HEK293 (cell line): ENCODE results near the gene AGTR1.

Experiments used
- CTCF ChIA-PET: fragments of 350-600 bp; formaldehyde crosslinking; extraction: SDS; loops from one replicate; lab custom pipeline; 2021; ENCODE audit warnings: antibody characterized with exemption; lab: Yijun Ruan, JAX
- POLR2A ChIA-PET: fragments of 300-600 bp; formaldehyde crosslinking; extraction: SDS; loops from one replicate; lab custom pipeline; 2020; ENCODE audit warnings: antibody characterized with exemption, inconsistent platforms; lab: Yijun Ruan, JAX
- H3K27ac ChIP-seq: fragments of 200-500 bp; sonication (Bioruptor generic); 2 replicates; pipeline ENCODE4 v1.5.1; 2014; ENCODE audit warnings: low read depth, low read length, control low read depth, inconsistent platforms; ENCODE audit errors: extremely low read depth
- H3K36me3 ChIP-seq, 2 experiments: fragments of 200-500 bp in 1 of 2; sonication (Bioruptor generic) in 1 of 2; 1 replicate in 1 of 2; 2 replicates in 1 of 2; pipeline ENCODE4 v1.5.1; 2014 to 2017; ENCODE audit warnings: inconsistent platforms in 2 of 2, low read length in 2 of 2; ENCODE audit not compliant: control insufficient read depth in 2 of 2, insufficient read depth in 1 of 2
- H3K4me1 ChIP-seq: fragments of 200-500 bp; sonication (Bioruptor generic); 2 replicates; pipeline ENCODE4 v1.5.1; 2014; ENCODE audit warnings: mild to moderate bottlenecking, low read length, inconsistent platforms; ENCODE audit not compliant: control insufficient read depth, insufficient read depth
- H3K4me3 ChIP-seq: 2 replicates; pipeline ENCODE4 v1.5.1; 2011; ENCODE audit warnings: low read depth, mild to moderate bottlenecking, control low read depth, low read length, moderate library complexity
- H3K9me3 ChIP-seq: fragments of 200-500 bp; sonication (Bioruptor generic); 2 replicates; pipeline ENCODE4 v1.5.1; 2014; ENCODE audit warnings: low read depth, low read length, inconsistent platforms; ENCODE audit not compliant: control insufficient read depth, insufficient read depth
- BCL6B ChIP-seq: fragments of 450-650 bp; formaldehyde crosslinking; IDR thresholded peaks from 2 replicates; pipeline ENCODE4 v1.5.1; 2017; ENCODE audit warnings: missing biosample characterization, missing genetic modification characterization
- KLF1 ChIP-seq: fragments of 450-650 bp; formaldehyde crosslinking; IDR thresholded peaks from 2 replicates; pipeline ENCODE4 v1.5.1; 2016; ENCODE audit warnings: missing biosample characterization, missing genetic modification characterization
- KLF16 ChIP-seq: fragments of 450-650 bp; formaldehyde crosslinking; IDR thresholded peaks from 2 replicates; pipeline ENCODE4 v1.5.1; 2017; ENCODE audit warnings: missing biosample characterization, missing genetic modification characterization
- OVOL3 ChIP-seq: fragments of 450-650 bp; formaldehyde crosslinking; IDR thresholded peaks from 2 replicates; pipeline ENCODE4 v1.5.1; 2016; ENCODE audit warnings: missing biosample characterization, missing genetic modification characterization
- SCRT2 ChIP-seq: fragments of 450-650 bp; formaldehyde crosslinking; IDR thresholded peaks from 2 replicates; pipeline ENCODE4 v1.5.1; 2016; ENCODE audit warnings: missing biosample characterization, missing genetic modification characterization
- ZBTB10 ChIP-seq: fragments of 450-650 bp; formaldehyde crosslinking; IDR thresholded peaks from 2 replicates; pipeline ENCODE4 v1.5.1; 2016; ENCODE audit warnings: missing biosample characterization, missing genetic modification characterization
- ZBTB11 ChIP-seq: fragments of 450-650 bp; formaldehyde crosslinking; conservative IDR thresholded peaks from 2 replicates; pipeline ENCODE4 v1.5.1; 2016; ENCODE audit warnings: low read depth, missing biosample characterization, missing genetic modification characterization
- ZBTB17 ChIP-seq: fragments of 450-650 bp; formaldehyde crosslinking; IDR thresholded peaks from 2 replicates; pipeline ENCODE4 v1.5.1; 2016; ENCODE audit warnings: missing biosample characterization, missing genetic modification characterization
- ZNF140 ChIP-seq: fragments of 450-650 bp; formaldehyde crosslinking; IDR thresholded peaks from 2 replicates; pipeline ENCODE4 v1.5.1; 2016; ENCODE audit warnings: missing biosample characterization, missing genetic modification characterization
- ZNF211 ChIP-seq: fragments of 450-650 bp; formaldehyde crosslinking; IDR thresholded peaks from 2 replicates; pipeline ENCODE4 v1.5.1; 2016; ENCODE audit warnings: low read depth, missing biosample characterization, missing genetic modification characterization
- ZNF239 ChIP-seq: fragments of 450-650 bp; formaldehyde crosslinking; IDR thresholded peaks from 2 replicates; pipeline ENCODE4 v1.5.1; 2016; ENCODE audit warnings: missing biosample characterization, missing genetic modification characterization
- ZNF24 ChIP-seq: fragments of 450-650 bp; formaldehyde crosslinking; IDR thresholded peaks from 2 replicates; pipeline ENCODE4 v1.5.1; 2016; ENCODE audit warnings: missing biosample characterization, missing genetic modification characterization
- ZNF26 ChIP-seq: fragments of 450-650 bp; formaldehyde crosslinking; IDR thresholded peaks from 2 replicates; pipeline ENCODE4 v1.5.1; 2016; ENCODE audit warnings: missing biosample characterization, missing genetic modification characterization
- ZNF311 ChIP-seq: fragments of 450-650 bp; formaldehyde crosslinking; IDR thresholded peaks from 2 replicates; pipeline ENCODE4 v1.5.1; 2017; ENCODE audit warnings: missing biosample characterization, missing genetic modification characterization, borderline replicate concordance
- ZNF404 ChIP-seq: fragments of 450-650 bp; formaldehyde crosslinking; IDR thresholded peaks from 2 replicates; pipeline ENCODE4 v1.5.1; 2017; ENCODE audit warnings: missing biosample characterization, missing genetic modification characterization
- ZNF571 ChIP-seq: fragments of 450-650 bp; formaldehyde crosslinking; IDR thresholded peaks from 2 replicates; pipeline ENCODE4 v1.5.0; 2017; ENCODE audit warnings: missing biosample characterization, missing genetic modification characterization
- ZNF585B ChIP-seq: fragments of 450-650 bp; formaldehyde crosslinking; IDR thresholded peaks from 2 replicates; pipeline ENCODE4 v1.5.1; 2016; ENCODE audit warnings: missing biosample characterization, missing genetic modification characterization
- ZNF677 ChIP-seq: fragments of 450-650 bp; IDR thresholded peaks from 2 replicates; pipeline ENCODE4 v1.5.0; 2018; ENCODE audit warnings: missing biosample characterization, mild to moderate bottlenecking, missing genetic modification characterization, moderate library complexity
- ZNF692 ChIP-seq: fragments of 450-650 bp; formaldehyde crosslinking; IDR thresholded peaks from 2 replicates; pipeline ENCODE4 v1.5.1; 2016; ENCODE audit warnings: missing biosample characterization, missing genetic modification characterization
- ZSCAN23 ChIP-seq: fragments of 450-650 bp; formaldehyde crosslinking; IDR thresholded peaks from 2 replicates; pipeline ENCODE4 v1.5.1; 2016; ENCODE audit warnings: missing biosample characterization, missing genetic modification characterization
- ZSCAN30 ChIP-seq: fragments of 450-650 bp; IDR thresholded peaks from 2 replicates; pipeline ENCODE4 v1.5.1; 2018; ENCODE audit warnings: missing biosample characterization, mild to moderate bottlenecking, missing genetic modification characterization, moderate library complexity

AGTR1 gene

GRCh38 chr3:148709560-148710253, 12.0 kb downstream of the AGTR1 start:
- Histone ChIP-seq H3K36me3 (no peaks in the 10 kb centered on the region), H3K9me3 (no peaks in the 10 kb centered on the region), H3K27ac (no peak overlapping the region), H3K4me1 (no peaks in the 10 kb centered on the region), H3K4me3 (no peak overlapping the region)
- POLR2A ChIA-PET: no interaction called here
- CTCF ChIA-PET: no interaction called here
- no peak for TF ChIP-seq ZSCAN23
- no peak for TF ChIP-seq ZNF24
- no peak for TF ChIP-seq ZNF677
- TF ChIP-seq ZNF239 (tag by site-specific recombination): no peak
- TF ChIP-seq SCRT2 (tag by site-specific recombination): no peak
- no peak for TF ChIP-seq KLF16 (tag by site-specific recombination)
- TF ChIP-seq ZNF692: no peak
- TF ChIP-seq ZSCAN30 (tag by site-specific recombination): no peak
- no peak for TF ChIP-seq ZNF571 (tag by site-specific recombination)
- no peak for TF ChIP-seq ZNF311
- no peak for TF ChIP-seq ZNF585B (tag by site-specific recombination)
- TF ChIP-seq ZBTB10 (tag by site-specific recombination): no peak
- TF ChIP-seq ZNF26 (tag by site-specific recombination): no peak
- no peak for TF ChIP-seq OVOL3 (tag by site-specific recombination)
- TF ChIP-seq ZBTB11 (tag by site-specific recombination): no peak
- no peak for TF ChIP-seq ZNF211 (tag by site-specific recombination)
- no peak for TF ChIP-seq ZNF404

- Histone ChIP-seq H3K36me3 (no peaks in the 10 kb centered on the region), H3K27ac (no peak overlapping the region), H3K4me1 (no peaks in the 10 kb centered on the region), H3K4me3 (no peak overlapping the region), H3K9me3 (no peaks in the 10 kb centered on the region)
- no peak for TF ChIP-seq ZNF140
- no peak for TF ChIP-seq ZBTB17 (tag by site-specific recombination)
- no peak for TF ChIP-seq KLF1 (tag by site-specific recombination)
- TF ChIP-seq BCL6B (tag by site-specific recombination): no peak
- no peak for TF ChIP-seq ZNF692
- CTCF ChIA-PET: interaction anchor here (1.6 kb wide), 1 partner anchor 17 kb away, joined by 3 read pairs; no protein-coding TSS in a partner anchor
- POLR2A ChIA-PET: no interaction called here
These were observed 13.0 kb downstream of the AGTR1 start for GRCh38 chr3:148710665-148711064.
